ENCODE data around the gene CYB561A3.

The CYB561A3 gene

DNA sequence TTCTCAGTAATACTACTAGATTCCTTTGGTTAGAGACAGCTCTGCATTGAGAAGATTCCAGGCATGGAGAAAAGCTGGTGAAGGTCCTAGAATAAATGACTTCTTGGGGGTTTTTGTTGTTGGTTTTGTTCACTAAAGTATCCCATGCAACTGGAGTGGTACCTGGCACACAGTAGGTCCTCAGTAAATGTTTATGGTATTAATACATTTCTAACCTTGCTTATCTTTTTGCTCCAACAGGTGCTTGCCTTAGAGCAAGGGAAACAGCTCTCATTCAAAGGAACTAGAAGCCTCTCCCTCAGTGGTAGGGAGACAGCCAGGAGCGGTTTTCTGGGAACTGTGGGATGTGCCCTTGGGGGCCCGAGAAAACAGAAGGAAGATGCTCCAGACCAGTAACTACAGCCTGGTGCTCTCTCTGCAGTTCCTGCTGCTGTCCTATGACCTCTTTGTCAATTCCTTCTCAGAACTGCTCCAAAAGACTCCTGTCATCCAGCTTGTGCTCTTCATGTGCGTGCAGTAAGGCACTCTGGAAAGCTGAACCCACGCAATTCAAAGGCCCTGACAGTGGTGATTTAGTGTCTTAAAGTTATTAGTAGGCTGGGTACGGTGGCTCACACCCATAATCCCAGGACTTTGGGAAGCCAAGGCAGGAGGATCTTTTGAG lies 2.5 kb upstream of the CYB561A3 start:
- no peak for DNase-seq (ENCODE audit: extremely low spot score)
- TF ChIP-seq, protein P1, sequence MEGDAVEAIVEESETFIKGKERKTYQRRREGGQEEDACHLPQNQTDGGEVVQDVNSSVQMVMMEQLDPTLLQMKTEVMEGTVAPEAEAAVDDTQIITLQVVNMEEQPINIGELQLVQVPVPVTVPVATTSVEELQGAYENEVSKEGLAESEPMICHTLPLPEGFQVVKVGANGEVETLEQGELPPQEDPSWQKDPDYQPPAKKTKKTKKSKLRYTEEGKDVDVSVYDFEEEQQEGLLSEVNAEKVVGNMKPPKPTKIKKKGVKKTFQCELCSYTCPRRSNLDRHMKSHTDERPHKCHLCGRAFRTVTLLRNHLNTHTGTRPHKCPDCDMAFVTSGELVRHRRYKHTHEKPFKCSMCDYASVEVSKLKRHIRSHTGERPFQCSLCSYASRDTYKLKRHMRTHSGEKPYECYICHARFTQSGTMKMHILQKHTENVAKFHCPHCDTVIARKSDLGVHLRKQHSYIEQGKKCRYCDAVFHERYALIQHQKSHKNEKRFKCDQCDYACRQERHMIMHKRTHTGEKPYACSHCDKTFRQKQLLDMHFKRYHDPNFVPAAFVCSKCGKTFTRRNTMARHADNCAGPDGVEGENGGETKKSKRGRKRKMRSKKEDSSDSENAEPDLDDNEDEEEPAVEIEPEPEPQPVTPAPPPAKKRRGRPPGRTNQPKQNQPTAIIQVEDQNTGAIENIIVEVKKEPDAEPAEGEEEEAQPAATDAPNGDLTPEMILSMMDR (IDR thresholded peaks at IDR 0.05; ENCODE audit: control extremely low read depth, extremely low read depth, low read depth, missing control alignments): no peak
- ChIA-PET POLR2A (no interaction called here), CTCF (interaction anchor here (0.8 to 27.1 kb wide), 7 partner anchors 9 to 71 kb away, joined by 3 to 374 read pairs (median 7); partner anchors contain the start of genes DDB1 and TKFC)

DNA sequence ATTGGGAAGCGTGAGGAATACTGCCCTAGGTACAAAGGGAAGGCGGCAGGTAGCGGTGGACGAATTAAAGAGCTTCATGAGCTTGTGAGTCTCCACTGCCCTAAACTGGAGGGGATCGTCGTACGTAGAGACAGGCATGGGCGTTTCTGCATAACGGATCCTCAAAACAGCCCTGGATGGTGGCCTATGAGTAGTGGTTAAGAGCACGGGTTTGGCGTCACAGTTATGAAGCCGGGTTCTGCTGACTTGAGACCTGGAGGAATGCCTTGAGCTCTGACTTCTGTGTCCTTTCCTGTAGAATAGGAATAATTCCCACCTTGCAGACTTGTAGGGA lies 827 bp upstream of the CYB561A3 start:
- DNase-seq (ENCODE audit: extremely low spot score): no peak
- TF ChIP-seq, protein P1 (IDR thresholded peaks at IDR 0.05; ENCODE audit: control extremely low read depth, extremely low read depth, low read depth, missing control alignments): no peak
- ChIA-PET POLR2A (interaction anchor here (1.2 to 3.9 kb wide), 10 partner anchors 8 to 67 kb away, joined by 3 to 38 read pairs (median 7); partner anchors contain the start of genes CPSF7, SDHAF2 and TMEM216), CTCF (interaction anchor here (0.8 to 27.1 kb wide), 9 partner anchors 6 to 73 kb away, joined by 3 to 374 read pairs (median 5); partner anchors contain the start of genes DDB1 and TKFC)

DNA sequence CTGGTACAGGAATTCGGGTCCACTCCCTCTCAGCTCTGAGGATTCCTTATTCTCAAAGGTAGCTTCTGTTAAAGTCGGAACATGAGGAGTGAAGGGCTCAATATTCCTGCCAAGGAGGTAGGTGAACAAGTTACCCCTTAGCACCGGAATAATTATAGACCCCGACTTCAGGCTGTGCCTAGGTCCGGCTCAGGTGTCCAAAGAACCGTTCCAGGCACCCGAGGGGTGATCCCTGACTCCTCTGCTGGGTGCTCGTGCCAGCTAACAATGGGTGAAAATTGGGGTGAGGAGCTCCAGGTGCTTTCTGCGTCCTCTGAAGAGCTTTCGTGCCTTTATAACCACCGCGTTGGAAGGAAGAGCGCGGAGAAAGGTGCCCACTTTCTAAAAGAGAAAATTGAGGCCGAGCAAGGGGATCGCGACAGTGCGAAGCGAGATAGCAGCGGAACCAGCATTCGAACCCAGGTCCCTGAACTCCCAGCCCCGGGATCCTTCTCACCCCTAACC lies 393 bp downstream of the CYB561A3 start:
- POLR2A ChIA-PET: interaction anchor here (0.6 to 3.9 kb wide), 15 partner anchors 9 to 436 kb away, joined by 3 to 38 read pairs (median 6); partner anchors contain the start of genes CPSF7, SDHAF2 and TMEM216
- TF ChIP-seq, protein P1 (IDR thresholded peaks at IDR 0.05; ENCODE audit: control extremely low read depth, extremely low read depth, low read depth, missing control alignments): no peak
- CTCF ChIA-PET: interaction anchor here (1.2 to 27.1 kb wide), 7 partner anchors 8 to 74 kb away, joined by 4 to 374 read pairs (median 18); partner anchors contain the start of genes DDB1 and TKFC
- no peak for DNase-seq (ENCODE audit: extremely low spot score)

DNA sequence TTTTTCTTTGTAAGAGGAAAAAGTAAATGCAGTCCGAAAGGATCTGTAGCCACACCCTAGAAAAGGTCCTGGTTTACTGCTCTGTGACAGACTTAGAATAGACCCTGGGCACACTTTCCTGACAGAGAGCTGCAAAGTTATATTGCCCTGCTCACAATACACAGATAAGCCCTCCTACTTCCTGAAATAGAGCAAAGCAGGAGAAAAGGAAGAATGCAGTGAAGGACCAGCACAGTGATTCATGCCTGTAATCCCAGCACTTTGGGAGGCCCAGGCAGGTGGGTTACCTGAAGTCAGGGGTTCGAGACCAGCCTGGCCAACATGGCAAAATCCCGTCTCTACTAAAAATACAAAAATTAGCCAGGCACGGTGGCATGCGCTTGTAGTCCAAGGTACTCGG lies 2.2 kb downstream of the CYB561A3 start:
- POLR2A ChIA-PET: interaction anchor here (0.6 to 3.9 kb wide), 9 partner anchors 10 to 1214 kb away, joined by 3 to 38 read pairs (median 3); partner anchors contain the start of gene EEF1G
- DNase-seq (ENCODE audit: extremely low spot score): no peak
- TF ChIP-seq, protein P1 (IDR thresholded peaks at IDR 0.05; ENCODE audit: control extremely low read depth, extremely low read depth, low read depth, missing control alignments): no peak
- CTCF ChIA-PET: interaction anchor here (2.7 to 27.1 kb wide), 5 partner anchors 9 to 76 kb away, joined by 10 to 374 read pairs (median 68); partner anchors contain the start of genes DDB1 and TKFC

DNA sequence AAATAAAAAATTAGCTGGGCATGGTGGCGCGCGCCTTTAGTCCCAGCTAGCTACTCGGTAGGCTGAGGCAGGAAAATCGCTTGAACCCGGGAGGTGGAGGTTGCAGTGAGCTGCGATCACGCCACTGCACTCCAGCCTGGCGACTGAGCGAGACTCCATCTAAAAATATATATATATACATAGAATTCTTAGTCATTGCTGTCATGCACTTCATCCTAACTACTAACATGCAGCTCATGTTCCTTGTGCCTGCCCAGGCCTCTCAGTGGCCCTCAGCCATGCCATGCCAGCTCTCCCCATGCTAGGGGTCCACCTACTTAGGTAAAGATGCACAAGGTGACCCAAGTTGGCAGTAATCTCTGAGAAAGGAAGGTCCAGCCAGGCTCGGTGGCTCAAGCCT lies 3.1 kb downstream of the CYB561A3 start:
- CTCF ChIA-PET: interaction anchor here (1.2 to 27.1 kb wide), 7 partner anchors 10 to 105 kb away, joined by 3 to 374 read pairs (median 6); partner anchors contain the start of genes DDB1, TKFC and TMEM216
- DNase-seq (ENCODE audit: extremely low spot score): no peak
- TF ChIP-seq, protein P1 (IDR thresholded peaks at IDR 0.05; ENCODE audit: control extremely low read depth, extremely low read depth, low read depth, missing control alignments): no peak
- POLR2A ChIA-PET: interaction anchor here (0.7 to 3.9 kb wide), 4 partner anchors 9 to 27 kb away, joined by 3 to 38 read pairs (median 3); no protein-coding TSS in a partner anchor

DNA sequence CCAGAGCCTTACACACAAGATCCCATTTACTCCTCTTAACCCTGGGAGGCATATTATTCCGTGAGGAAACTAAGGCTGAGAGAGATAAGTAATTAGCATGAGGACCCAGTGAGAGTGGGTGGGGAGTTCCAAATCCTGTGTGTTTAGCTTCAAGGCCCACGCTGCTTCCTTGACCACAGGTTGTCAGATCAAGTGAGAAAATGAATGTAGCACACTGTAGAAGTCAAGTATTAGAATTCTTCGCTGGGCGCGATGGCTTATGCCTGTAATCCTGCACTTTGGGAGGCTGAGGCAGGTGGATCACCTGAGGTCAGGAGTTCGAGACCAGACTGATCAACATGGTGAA lies 3.8 kb downstream of the CYB561A3 start:
- DNase-seq (ENCODE audit: extremely low spot score): no peak
- ChIA-PET POLR2A (interaction anchor here (0.9 to 1.8 kb wide), 5 partner anchors 8 to 71 kb away, joined by 3 to 11 read pairs (median 3); no protein-coding TSS in a partner anchor), CTCF (interaction anchor here (1.2 to 27.1 kb wide), 9 partner anchors 10 to 104 kb away, joined by 3 to 374 read pairs (median 6); partner anchors contain the start of genes DDB1, TKFC and TMEM216)
- TF ChIP-seq, protein P1 (IDR thresholded peaks at IDR 0.05; ENCODE audit: control extremely low read depth, extremely low read depth, low read depth, missing control alignments): no peak

Data from GM10248 (cell line).